SK-N-SH (cell line): ENCODE measurements around the gene KYAT1. TPM values are rescaled to one million over a fixed set of nuclear protein-coding genes. Genes with fewer than 3 reads are reported as not detected.
"Not testable (repeated sequence)": the region's sequence is repeated elsewhere in the genome, so short reads cannot be mapped to it uniquely, and the experiment has no call there.

Experiments
- CTCF ChIA-PET: fragments of 300-600, 350-600 bp; formaldehyde crosslinking; extraction: SDS; loops from one replicate; lab custom pipeline; 2021; lab: Yijun Ruan, JAX
- POLR2A ChIA-PET: fragments of 350-600 bp; sonication (Branson Sonifier 250); formaldehyde crosslinking; extraction: SDS; loops from one replicate; lab custom pipeline; 2020; ENCODE audit warnings: antibody characterized with exemption, inconsistent platforms; lab: Yijun Ruan, JAX
- DNase-seq: peaks from one replicate; pipeline ENCODE4 v3.0.0; 2012
- H2AFZ ChIP-seq: fragments of 200-600 bp; sonication (generic); 2 replicates; pipeline ENCODE4 v1.8.1; 2016; ENCODE audit warnings: antibody characterized with exemption, mild to moderate bottlenecking, low read depth
- H3F3A ChIP-seq: fragments of 200-600 bp; sonication (generic); replicated peaks from 2 replicates; pipeline ENCODE3; 2016; ENCODE audit warnings: antibody characterized with exemption, mild to moderate bottlenecking; ENCODE audit not compliant: insufficient read depth
- H3K27ac ChIP-seq, 2 experiments: fragments of 200-500 bp in 1 of 2; fragments of 200-600 bp in 1 of 2; sonication (Bioruptor generic) in 1 of 2; sonication (generic), shearing (Covaris generic) in 1 of 2; 2 replicates each; pipeline versions ENCODE4 v1.5.1 to v1.6.1; 2014 to 2016; ENCODE audit warnings: low read depth in 2 of 2, inconsistent platforms in 1 of 2, low read length in 1 of 2, mild to moderate bottlenecking in 1 of 2, mixed read lengths in 1 of 2
- H3K27me3 ChIP-seq: fragments of 200-600 bp; sonication (generic), shearing (Covaris generic); 2 replicates; pipeline ENCODE4 v1.6.1; 2016; ENCODE audit warnings: mixed run types; ENCODE audit not compliant: insufficient read depth
- H3K36me3 ChIP-seq, 2 experiments: fragments of 200-500 bp in 1 of 2; fragments of 200-600 bp in 1 of 2; sonication (Bioruptor generic) in 1 of 2; sonication (generic) in 1 of 2; replicated peaks in 1 of 2; 2 replicates each; pipeline versions ENCODE3 to v1.5.1; 2014 to 2016; ENCODE audit warnings: low read length in 1 of 2, mild to moderate bottlenecking in 1 of 2; ENCODE audit not compliant: insufficient read depth in 2 of 2, control insufficient read depth in 1 of 2
- H3K4me1 ChIP-seq, 2 experiments: fragments of 200-500 bp in 1 of 2; fragments of 200-600 bp in 1 of 2; sonication (Bioruptor generic) in 1 of 2; sonication (generic), shearing (Covaris generic) in 1 of 2; 2 replicates each; pipeline versions ENCODE4 v1.5.1 to v1.6.1; 2014 to 2016; ENCODE audit warnings: low read depth in 1 of 2, low read length in 1 of 2, mixed run types in 1 of 2; ENCODE audit not compliant: insufficient read depth in 2 of 2, control insufficient read depth in 1 of 2
- H3K4me2 ChIP-seq: fragments of 200-600 bp; sonication (generic), shearing (Covaris generic); 2 replicates; pipeline ENCODE4 v1.6.1; 2017; ENCODE audit warnings: mixed run types
- H3K4me3 ChIP-seq, 2 experiments: fragments of 200-500 bp in 1 of 2; fragments of 200-600 bp in 1 of 2; sonication (Bioruptor generic) in 1 of 2; sonication (generic), shearing (Covaris generic) in 1 of 2; 2 replicates each; pipeline versions ENCODE4 v1.5.1 to v1.8.1; 2014 to 2016; ENCODE audit warnings: low read depth in 2 of 2, inconsistent platforms in 1 of 2, low read length in 1 of 2, mild to moderate bottlenecking in 1 of 2, mixed read lengths in 1 of 2, moderate library complexity in 1 of 2
- H3K79me2 ChIP-seq: fragments of 200-600 bp; sonication (generic); 2 replicates; pipeline ENCODE4 v1.8.1; 2017; ENCODE audit warnings: mild to moderate bottlenecking; ENCODE audit not compliant: insufficient read depth
- H3K9ac ChIP-seq: fragments of 200-600 bp; sonication (generic); 2 replicates; pipeline ENCODE4 v1.6.1; 2017; ENCODE audit warnings: mixed run types
- H3K9me2 ChIP-seq: fragments of 200-600 bp; sonication (generic); 2 replicates; pipeline ENCODE4 v1.6.1; 2017; ENCODE audit warnings: mixed run types
- H3K9me3 ChIP-seq: fragments of 200-600 bp; sonication (generic); 2 replicates; pipeline ENCODE4 v1.6.1; 2017; ENCODE audit warnings: mixed run types, mild to moderate bottlenecking, moderate library complexity
- H4K20me1 ChIP-seq: fragments of 200-600 bp; sonication (generic); 2 replicates; pipeline ENCODE4 v1.6.1; 2017; ENCODE audit warnings: mild to moderate bottlenecking, mixed run types; ENCODE audit not compliant: insufficient read depth
- CHD2 ChIP-seq: fragments of 150-350 bp; IDR thresholded peaks from 2 replicates; pipeline ENCODE4 v1.6.1; 2018; ENCODE audit warnings: low read length; ENCODE audit not compliant: partially characterized antibody
- ELF1 ChIP-seq: IDR thresholded peaks from 2 replicates; pipeline ENCODE4 v1.4.0; 2012
- FOXJ3 ChIP-seq: sonication (generic); formaldehyde crosslinking; IDR thresholded peaks from 2 replicates; pipeline ENCODE4 v1.5.1; 2020; ENCODE audit warnings: mild to moderate bottlenecking, missing genetic modification reagents
- FOXM1 ChIP-seq: IDR thresholded peaks from 2 replicates; pipeline ENCODE4 v1.4.0; 2012; ENCODE audit warnings: low read depth, mild to moderate bottlenecking
- MXI1 ChIP-seq: IDR thresholded peaks from 2 replicates; pipeline ENCODE4 v1.6.1; 2012; ENCODE audit warnings: mild to moderate bottlenecking, low read depth, low read length, improper control_type of control experiment
- NRF1 ChIP-seq: IDR thresholded peaks from 2 replicates; pipeline ENCODE4 v1.6.1; 2012; ENCODE audit warnings: low read depth, mild to moderate bottlenecking, low read length
- RAD21 ChIP-seq: IDR thresholded peaks from 2 replicates; pipeline ENCODE4 v1.6.1; 2012; ENCODE audit warnings: mild to moderate bottlenecking, low read length
- RCOR1 ChIP-seq: fragments of 150-350 bp; IDR thresholded peaks from 2 replicates; pipeline ENCODE4 v1.6.1; 2017; ENCODE audit warnings: antibody characterized with exemption, low read length
- TEAD4 ChIP-seq: IDR thresholded peaks from 2 replicates; pipeline ENCODE4 v1.4.0; 2012; ENCODE audit warnings: mild to moderate bottlenecking, borderline replicate concordance; ENCODE audit not compliant: insufficient read depth
- USF2 ChIP-seq: fragments of 150-350 bp; IDR thresholded peaks from 2 replicates; pipeline ENCODE4 v1.6.1; 2017; ENCODE audit warnings: antibody characterized with exemption, low read length, low read depth, borderline replicate concordance
- WGBS: methylation state at CpG from one replicate; pipeline ENCODE4 v1.1.6; 2017; ENCODE audit warnings: low lambda C conversion rate; 5-methylcytosine and 5-hydroxymethylcytosine counted together
- polyA plus RNA-seq, 3 experiments: library from polyadenylated mRNA; depleted of rRNA; stranded (reverse); fragments of >200 nt; gene quantifications; 2 replicates each; pipeline ENCODE4 v1.2.3, GENCODE V29; 2012
- TF ChIP-seq, protein P1 (sequence below): IDR thresholded peaks from 2 replicates; pipeline ENCODE4 v1.4.0; 2012; ENCODE audit warnings: low read depth

The KYAT1 gene
- polyA plus RNA-seq, 1 of the 3 experiments (the other 2 are of a cell fraction): 9.4 TPM

GRCh38 chr9:128877852-128878251, 3.9 kb downstream of the KYAT1 start:
- no peaks in the 10 kb centered on the region for H3K9me2 ChIP-seq
- H3K9ac ChIP-seq: no peak overlapping the region
- H3F3A ChIP-seq: peaks cover 9% of the 10 kb centered on the region
- no peaks in the 10 kb centered on the region for H3K27me3 ChIP-seq
- H3K36me3 ChIP-seq: no peaks in the 10 kb centered on the region
- no peak for DNase-seq
- ChIA-PET POLR2A (interaction anchor here (0.8 kb wide), 1 partner anchor 59 kb away, joined by 3 read pairs; no protein-coding TSS in a partner anchor), CTCF (interaction anchor here (0.6 to 5.9 kb wide), 3 partner anchors 15 to 49 kb away, joined by 5 to 47 read pairs (median 18); no protein-coding TSS in a partner anchor)
- TF ChIP-seq USF2 (no peak), TEAD4 (no peak), CHD2 (no peak), FOXM1 (no peak), MXI1 (no peak), NRF1 (no peak), RCOR1 (no peak), ELF1 (no peak), RAD21 (no peak), FOXJ3 (CRISPR knock-in tag) (no peak)
- TF ChIP-seq, protein P1, sequence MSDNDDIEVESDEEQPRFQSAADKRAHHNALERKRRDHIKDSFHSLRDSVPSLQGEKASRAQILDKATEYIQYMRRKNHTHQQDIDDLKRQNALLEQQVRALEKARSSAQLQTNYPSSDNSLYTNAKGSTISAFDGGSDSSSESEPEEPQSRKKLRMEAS: no peak
- no peak overlapping the region for H2AFZ ChIP-seq
- H3K4me2 ChIP-seq: no peak overlapping the region
- 82% methylated on average over 4 of the region's 5 CpGs for WGBS
- H3K4me3 ChIP-seq: no peak overlapping the region
- H3K4me1 ChIP-seq: peaks cover 3 to 7% of the 10 kb centered on the region in 2 experiments; a peak in 2 of 4 replicates
- H4K20me1 ChIP-seq: no peaks in the 10 kb centered on the region
- H3K79me2 ChIP-seq: peaks cover 63% of the 10 kb centered on the region
- H3K9me3 ChIP-seq: no peaks in the 10 kb centered on the region
- no peak overlapping the region for H3K27ac ChIP-seq

GRCh38 chr9:128870941-128871265, 10.8 kb downstream of the KYAT1 start:
- H3K27me3 ChIP-seq, H3K36me3 ChIP-seq, H3K9me2 ChIP-seq, H3K79me2 ChIP-seq, DNase-seq, H3K9me3 ChIP-seq, H3K4me3 ChIP-seq, H2AFZ ChIP-seq, H3K9ac ChIP-seq, H3K27ac ChIP-seq, POLR2A ChIA-PET, H3K4me1 ChIP-seq, H3F3A ChIP-seq, H4K20me1 ChIP-seq, H3K4me2 ChIP-seq: not testable (repeated sequence)
- 91% methylated on average over 7 of the region's 7 CpGs for WGBS
- CTCF ChIA-PET: interaction anchor here (1.9 kb wide), 2 partner anchors 10 to 57 kb away, joined by 5 to 7 read pairs; partner anchors contain the start of gene KYAT1
